Endothelial cell of umbilical vein (primary cell): ENCODE data around the gene TMC1.

Experiments used
- CTCF ChIP-seq, 2 donors: IDR thresholded peaks; 1 replicate in 1 of 2; 2 replicates in 1 of 2; pipeline ENCODE4 v1.5.1; 2011; ENCODE audit warnings: low read length in 2 of 2, mild to moderate bottlenecking in 2 of 2, moderate library complexity in 2 of 2, control low read depth in 1 of 2, inconsistent platforms in 1 of 2, low read depth in 1 of 2; ENCODE audit not compliant: insufficient read depth in 1 of 2; ENCODE audit errors: extremely low read depth in 1 of 2
- GATA2 ChIP-seq: IDR thresholded peaks from 2 replicates; pipeline ENCODE4 v1.7.0; 2011; ENCODE audit warnings: low read depth, mild to moderate bottlenecking, moderate library complexity, mixed read lengths, low read length; ENCODE audit not compliant: insufficient read length, insufficient read depth
- POLR2A ChIP-seq: IDR thresholded peaks from 2 replicates; pipeline ENCODE4 v1.6.1; 2012; ENCODE audit warnings: low read depth, mild to moderate bottlenecking, control low read depth, low read length
- POLR2AphosphoS5 ChIP-seq: IDR thresholded peaks from 2 replicates; pipeline ENCODE4 v1.6.1; 2012; ENCODE audit warnings: low read depth, mild to moderate bottlenecking, control low read depth, low read length, moderate library complexity; ENCODE audit not compliant: insufficient read depth

GRCh38 chr9:72855890-72856523 is 334.6 kb downstream of the TMC1 start:
- no peak for TF ChIP-seq GATA2
- TF ChIP-seq POLR2AphosphoS5, result no peak
- no peak for TF ChIP-seq POLR2A
- TF ChIP-seq CTCF (IDR thresholded peaks at IDR 0.05; ENCODE audit: extremely low read depth in 1 of 2, insufficient read depth in 1 of 2, low read depth in 1 of 2, low read length in 2 of 2), result no peak
